ENCODE measurements around the gene RNF20.

DNA sequence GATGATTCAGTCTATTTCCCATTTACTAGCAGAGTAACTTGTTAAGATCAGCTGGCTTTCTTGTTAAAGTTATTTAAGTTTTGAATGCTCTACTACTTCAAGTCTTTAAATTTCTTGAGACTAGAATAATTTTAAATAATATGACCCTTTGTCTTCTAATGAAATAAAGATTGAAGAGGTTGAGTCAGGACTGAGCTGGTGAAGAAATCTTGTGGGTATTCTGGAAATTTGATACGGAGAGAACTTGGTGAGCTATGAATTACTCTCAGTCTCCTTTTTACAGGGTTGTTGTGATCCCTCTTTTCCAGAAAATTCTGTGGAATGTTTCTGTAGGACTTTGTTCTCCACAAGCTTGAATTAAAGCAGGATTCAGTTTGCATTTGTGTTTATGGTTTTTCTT is 29.3 kb downstream of the RNF20 start:
- TF ChIP-seq, protein P1, sequence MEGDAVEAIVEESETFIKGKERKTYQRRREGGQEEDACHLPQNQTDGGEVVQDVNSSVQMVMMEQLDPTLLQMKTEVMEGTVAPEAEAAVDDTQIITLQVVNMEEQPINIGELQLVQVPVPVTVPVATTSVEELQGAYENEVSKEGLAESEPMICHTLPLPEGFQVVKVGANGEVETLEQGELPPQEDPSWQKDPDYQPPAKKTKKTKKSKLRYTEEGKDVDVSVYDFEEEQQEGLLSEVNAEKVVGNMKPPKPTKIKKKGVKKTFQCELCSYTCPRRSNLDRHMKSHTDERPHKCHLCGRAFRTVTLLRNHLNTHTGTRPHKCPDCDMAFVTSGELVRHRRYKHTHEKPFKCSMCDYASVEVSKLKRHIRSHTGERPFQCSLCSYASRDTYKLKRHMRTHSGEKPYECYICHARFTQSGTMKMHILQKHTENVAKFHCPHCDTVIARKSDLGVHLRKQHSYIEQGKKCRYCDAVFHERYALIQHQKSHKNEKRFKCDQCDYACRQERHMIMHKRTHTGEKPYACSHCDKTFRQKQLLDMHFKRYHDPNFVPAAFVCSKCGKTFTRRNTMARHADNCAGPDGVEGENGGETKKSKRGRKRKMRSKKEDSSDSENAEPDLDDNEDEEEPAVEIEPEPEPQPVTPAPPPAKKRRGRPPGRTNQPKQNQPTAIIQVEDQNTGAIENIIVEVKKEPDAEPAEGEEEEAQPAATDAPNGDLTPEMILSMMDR (IDR thresholded peaks at IDR 0.05), result no peak
- no peak for TF ChIP-seq POLR2A (IDR thresholded peaks at IDR 0.05)

Data from uterus (tissue), 2 donors.